HEK293T (cell line): Measurements from ENCODE around the gene RNF123.

ENCODE experiments used
- ELF4 ChIP-seq: fragments of 450-650 bp; IDR thresholded peaks from 2 replicates; pipeline ENCODE4 v1.6.1; 2017; ENCODE audit warnings: antibody characterized with exemption
- FOXK2 ChIP-seq: fragments of 450-650 bp; IDR thresholded peaks from 2 replicates; pipeline ENCODE4 v1.6.1; 2016; ENCODE audit warnings: mild to moderate bottlenecking
- FOXM1 ChIP-seq: fragments of 450-650 bp; IDR thresholded peaks from 2 replicates; pipeline ENCODE4 v1.6.1; 2017; ENCODE audit warnings: mild to moderate bottlenecking, borderline replicate concordance
- NFRKB ChIP-seq: fragments of 450-650 bp; IDR thresholded peaks from 2 replicates; pipeline ENCODE4 v1.6.1; 2016; ENCODE audit warnings: mild to moderate bottlenecking, moderate library complexity
- SP1 ChIP-seq: fragments of 450-650 bp; IDR thresholded peaks from 2 replicates; pipeline ENCODE4 v1.6.1; 2017
- TARDBP ChIP-seq: fragments of 450-650 bp; IDR thresholded peaks from 2 replicates; pipeline ENCODE4 v1.6.1; 2016

- no peak for TF ChIP-seq FOXM1
- no peak for TF ChIP-seq SP1
- TF ChIP-seq TARDBP, result no peak
- no peak for TF ChIP-seq NFRKB
- TF ChIP-seq FOXK2, result no peak
- no peak for TF ChIP-seq ELF4
These were observed 25.6 kb downstream of the RNF123 start for GRCh38 chr3:49714728-49715550.
